Measurements from ENCODE around the gene ST6GAL1. TPM values are rescaled to one million over a fixed set of nuclear protein-coding genes. Genes with fewer than 3 reads are reported as not detected.
"Not testable (repeated sequence)": the region's sequence is repeated elsewhere in the genome, so short reads cannot be mapped to it uniquely, and the experiment has no call there.

Gene ST6GAL1
- total RNA-seq, 6 donors from 2014 or later = 72.6 to 141 (median 93.3) TPM

DNA sequence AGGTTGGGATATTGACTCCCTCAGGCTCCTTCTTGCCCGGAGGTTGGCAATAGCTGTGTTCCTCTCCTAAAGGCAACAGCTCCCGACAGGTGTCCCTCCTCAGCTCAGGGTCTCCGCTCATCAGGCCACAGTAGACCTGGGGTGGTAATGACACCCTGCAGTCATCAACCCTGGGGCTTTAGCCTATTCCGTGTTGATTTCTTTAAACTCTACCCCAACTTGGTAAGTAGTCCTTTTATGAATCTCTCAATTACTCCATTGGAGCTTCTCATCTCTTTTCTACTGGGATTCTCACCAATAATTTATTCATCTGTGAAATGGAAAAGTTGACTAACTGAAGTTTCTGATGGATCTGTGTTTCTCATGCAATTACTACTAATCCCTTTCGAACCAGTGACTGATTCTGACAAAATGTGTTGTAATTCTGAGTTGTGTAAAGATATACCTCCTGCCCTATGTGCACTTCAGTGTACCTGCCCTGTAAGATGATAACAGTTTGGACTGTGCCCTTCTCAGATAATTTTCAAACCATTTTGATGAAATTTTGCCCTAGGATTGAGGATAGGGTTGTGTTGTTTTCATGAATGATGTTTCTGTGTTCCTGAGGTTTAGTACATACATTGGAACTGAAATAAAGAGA is 119.3 kb downstream of the ST6GAL1 start:
- TF ChIP-seq POLR2A (IDR thresholded peaks at IDR 0.05) (no peak), EP300 (IDR thresholded peaks at IDR 0.05) (no peak), POLR2AphosphoS5 (IDR thresholded peaks at IDR 0.05) (no peak)
- TF ChIP-seq, protein P1, sequence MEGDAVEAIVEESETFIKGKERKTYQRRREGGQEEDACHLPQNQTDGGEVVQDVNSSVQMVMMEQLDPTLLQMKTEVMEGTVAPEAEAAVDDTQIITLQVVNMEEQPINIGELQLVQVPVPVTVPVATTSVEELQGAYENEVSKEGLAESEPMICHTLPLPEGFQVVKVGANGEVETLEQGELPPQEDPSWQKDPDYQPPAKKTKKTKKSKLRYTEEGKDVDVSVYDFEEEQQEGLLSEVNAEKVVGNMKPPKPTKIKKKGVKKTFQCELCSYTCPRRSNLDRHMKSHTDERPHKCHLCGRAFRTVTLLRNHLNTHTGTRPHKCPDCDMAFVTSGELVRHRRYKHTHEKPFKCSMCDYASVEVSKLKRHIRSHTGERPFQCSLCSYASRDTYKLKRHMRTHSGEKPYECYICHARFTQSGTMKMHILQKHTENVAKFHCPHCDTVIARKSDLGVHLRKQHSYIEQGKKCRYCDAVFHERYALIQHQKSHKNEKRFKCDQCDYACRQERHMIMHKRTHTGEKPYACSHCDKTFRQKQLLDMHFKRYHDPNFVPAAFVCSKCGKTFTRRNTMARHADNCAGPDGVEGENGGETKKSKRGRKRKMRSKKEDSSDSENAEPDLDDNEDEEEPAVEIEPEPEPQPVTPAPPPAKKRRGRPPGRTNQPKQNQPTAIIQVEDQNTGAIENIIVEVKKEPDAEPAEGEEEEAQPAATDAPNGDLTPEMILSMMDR (IDR thresholded peaks at IDR 0.05) = no peak
- H3K4me1 ChIP-seq = peaks cover 2 to 16% (median 8%) of the 10 kb centered on the region in 4 donors
- ATAC-seq (ENCODE audit: low FRiP score in 2 of 2) = no peak
- no peaks in the 10 kb centered on the region for H3K27me3 ChIP-seq
- H3K4me3 ChIP-seq = no peak overlapping the region
- 85% methylated on average over 5 of the region's 5 CpGs for WGBS, 2 donors
- H3K27ac ChIP-seq = no peak overlapping the region
- H3K9me3 ChIP-seq = peaks cover 0 to 7% (median 0%) of the 10 kb centered on the region in 4 donors
- no peak for DNase-seq
- peaks cover 0 to 28% (median 2%) of the 10 kb centered on the region in 4 donors for H3K36me3 ChIP-seq

DNA sequence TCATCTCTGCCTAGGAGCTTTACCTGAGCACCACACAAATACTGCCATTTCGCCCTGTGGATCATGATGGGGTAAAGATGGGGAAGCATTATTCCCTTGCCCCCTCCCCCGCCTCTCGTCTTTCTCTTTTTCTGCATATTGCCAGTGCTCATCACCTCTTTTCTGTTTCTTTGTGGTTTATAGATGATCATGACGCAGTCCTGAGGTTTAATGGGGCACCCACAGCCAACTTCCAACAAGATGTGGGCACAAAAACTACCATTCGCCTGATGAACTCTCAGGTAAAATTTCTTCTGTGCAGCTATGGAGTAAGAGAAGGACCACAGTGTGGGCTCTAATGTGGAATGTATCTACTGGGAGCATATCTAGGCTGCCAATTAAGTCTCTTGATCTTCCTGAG is 120.7 kb downstream of the ST6GAL1 start:
- peaks cover 0 to 9% (median under 1%) of the 10 kb centered on the region in 4 donors for H3K9me3 ChIP-seq
- peaks cover 0 to 32% (median 2%) of the 10 kb centered on the region in 4 donors for H3K36me3 ChIP-seq
- no peak for ATAC-seq (ENCODE audit: low FRiP score in 2 of 2)
- no peak overlapping the region for H3K27ac ChIP-seq
- DNase-seq = no peak
- no peak overlapping the region for H3K4me3 ChIP-seq
- no peaks in the 10 kb centered on the region for H3K27me3 ChIP-seq
- 91 to 94% methylated on average over 5 of the region's 5 CpGs for WGBS, 2 donors
- no peak for TF ChIP-seq POLR2A (IDR thresholded peaks at IDR 0.05)
- H3K4me1 ChIP-seq = peaks cover 0 to 5% (median 2%) of the 10 kb centered on the region in 4 donors

DNA sequence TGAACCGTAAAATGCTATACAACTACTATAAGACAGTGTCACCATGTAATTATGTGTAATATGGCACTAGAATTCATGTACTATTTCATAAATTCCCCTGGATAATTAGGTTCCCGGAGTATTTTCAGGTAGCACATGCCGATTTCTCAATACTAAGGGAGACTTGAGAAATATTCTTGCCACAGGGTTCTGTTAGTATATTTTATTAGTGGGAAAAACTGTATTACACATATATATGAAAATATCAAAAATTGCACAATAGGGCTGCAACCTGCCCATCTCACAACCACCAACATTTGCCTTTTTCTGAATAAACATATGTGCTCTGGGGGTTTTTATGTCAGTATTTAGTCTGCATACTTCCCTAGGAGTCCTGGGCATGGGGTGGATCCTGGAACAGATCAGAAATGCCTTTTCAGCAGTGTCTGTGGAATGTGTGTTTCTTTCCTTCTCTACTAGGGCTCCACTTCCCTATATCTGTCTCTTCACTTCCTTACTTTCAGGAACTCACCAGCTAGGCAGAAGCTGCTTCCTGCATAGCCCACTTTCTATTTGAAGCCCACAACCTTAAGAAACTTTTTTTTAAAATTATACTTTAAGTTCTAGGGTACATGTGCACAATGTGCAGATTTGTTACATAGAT is 121.5 kb downstream of the ST6GAL1 start:
- WGBS, 2 donors = 73 to 75% methylated on average over 3 of the region's 3 CpGs
- DNase-seq (no peak), ATAC-seq (ENCODE audit: low FRiP score in 2 of 2) (peak in 1 of 2 donors; percentile 56)
- Histone ChIP-seq H3K4me3 (no peak overlapping the region), H3K36me3 (peaks cover 0 to 32% (median 2%) of the 10 kb centered on the region in 4 donors), H3K27ac (no peak overlapping the region), H3K27me3 (no peaks in the 10 kb centered on the region), H3K4me1 (peaks cover 0 to 5% (median 0%) of the 10 kb centered on the region in 4 donors), H3K9me3 (peaks cover 0 to 9% (median 3%) of the 10 kb centered on the region in 4 donors)
- TF ChIP-seq, protein P1 (IDR thresholded peaks at IDR 0.05) = no peak
- TF ChIP-seq POLR2A (IDR thresholded peaks at IDR 0.05) (no peak), EP300 (IDR thresholded peaks at IDR 0.05) (no peak), POLR2AphosphoS5 (IDR thresholded peaks at IDR 0.05) (no peak)

DNA sequence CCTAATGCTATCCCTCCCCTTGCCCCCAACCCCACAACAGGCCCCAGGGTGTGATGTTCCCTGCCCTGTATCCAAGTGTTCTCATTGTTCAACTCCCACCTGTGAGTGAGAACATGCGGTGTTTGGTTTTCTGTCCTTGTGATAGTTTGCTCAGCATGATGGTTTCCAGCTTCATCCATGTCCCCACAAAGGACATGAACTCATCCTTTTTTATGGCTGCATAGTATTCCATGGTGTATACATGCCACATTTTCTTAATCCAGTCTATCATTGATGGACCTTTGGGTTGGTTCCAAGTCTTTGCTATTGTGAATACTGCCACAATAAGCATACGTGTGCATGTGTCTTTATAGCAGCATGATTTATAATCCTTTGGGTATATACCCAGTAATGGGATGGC is 122.1 kb downstream of the ST6GAL1 start:
- not testable (repeated sequence) for H3K27me3 ChIP-seq; ATAC-seq (ENCODE audit: low FRiP score in 2 of 2); H3K4me1 ChIP-seq; DNase-seq; H3K4me3 ChIP-seq; H3K27ac ChIP-seq
- Histone ChIP-seq H3K36me3 (peaks cover 0 to 37% (median 2%) of the 10 kb centered on the region in 4 donors), H3K9me3 (peaks cover 0 to 10% (median 3%) of the 10 kb centered on the region in 4 donors)
- WGBS, 2 donors = 98 to 100% methylated on average over 2 of the region's 2 CpGs

DNA sequence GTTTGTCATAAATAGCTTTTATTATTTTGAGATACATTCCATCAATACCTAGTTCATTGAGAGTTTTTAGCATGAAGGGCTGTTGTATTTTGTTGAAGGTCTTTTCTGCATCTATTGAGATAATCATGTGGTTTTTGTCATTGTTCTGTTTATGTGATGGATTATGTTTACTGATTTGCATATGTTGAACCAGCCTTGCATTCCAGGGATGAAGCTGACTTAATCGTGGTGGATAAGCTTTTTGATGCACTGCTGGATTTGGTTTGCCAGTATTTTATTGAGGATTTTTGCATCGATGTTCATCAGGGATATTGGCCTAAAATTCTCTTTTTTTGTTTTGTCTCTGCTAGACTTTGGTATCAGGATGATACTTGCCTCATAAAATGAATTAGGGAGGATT is 124.1 kb downstream of the ST6GAL1 start:
- not testable (repeated sequence) for DNase-seq; H3K4me3 ChIP-seq; ATAC-seq (ENCODE audit: low FRiP score in 2 of 2); H3K27me3 ChIP-seq; H3K4me1 ChIP-seq; H3K27ac ChIP-seq
- Histone ChIP-seq H3K9me3 (peaks cover 0 to 14% (median 3%) of the 10 kb centered on the region in 4 donors), H3K36me3 (peaks cover 0 to 46% (median 2%) of the 10 kb centered on the region in 4 donors)
- 96 to 100% methylated on average over 2 of the region's 2 CpGs for WGBS, 2 donors

DNA sequence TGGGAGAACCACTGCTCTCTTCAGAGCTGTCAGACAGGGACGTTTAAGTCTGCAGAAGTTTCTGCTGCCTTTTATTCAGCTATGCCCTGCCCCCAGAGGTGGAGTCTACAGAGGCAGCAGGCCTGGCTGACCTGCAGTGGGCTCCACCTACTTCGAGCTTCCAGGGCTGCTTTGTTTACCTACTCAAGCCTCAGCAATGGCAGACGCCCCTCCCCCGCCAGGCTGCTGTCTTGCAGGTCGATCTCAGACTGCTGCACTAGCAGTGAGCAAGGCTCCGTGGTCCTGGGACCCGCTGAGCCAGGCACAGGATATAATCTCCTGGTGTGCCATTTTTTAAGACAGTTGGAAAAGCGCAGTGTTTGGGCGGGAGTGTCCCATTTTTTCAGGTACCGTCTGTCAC is 127.5 kb downstream of the ST6GAL1 start:
- not testable (repeated sequence) for ATAC-seq (ENCODE audit: low FRiP score in 2 of 2); H3K27ac ChIP-seq; H3K4me3 ChIP-seq; H3K27me3 ChIP-seq; H3K4me1 ChIP-seq
- 83 to 96% methylated on average over 8 to 10 of the region's 10 CpGs for WGBS, 2 donors
- Histone ChIP-seq H3K9me3 (peaks cover 0 to 14% (median 3%) of the 10 kb centered on the region in 4 donors), H3K36me3 (peaks cover 0 to 30% (median 0%) of the 10 kb centered on the region in 4 donors)
- DNase-seq = peak in 1 of 2 donors; percentile 46

Measured in upper lobe of left lung (tissue), 6 donors.